ENCODE measurements around the gene ARVCF. TPM values are rescaled to one million over a fixed set of nuclear protein-coding genes. Genes with fewer than 3 reads are reported as not detected.
A peak's percentile ranks its signal among the peaks of the same experiment; 100 is the strongest.

ARVCF gene
- total and polyA plus RNA-seq, 9 of the 15 experiments (the other 6 are each of a cell fraction or from before 2014, with no cell fraction given), result 0.03 to 97.4 (median 15.6) TPM

- TF ChIP-seq AFF1 (IDR thresholded peaks at IDR 0.05; ENCODE audit: low read depth in 1 of 2, partially characterized antibody in 2 of 2), result no peak
- TF ChIP-seq GMEB1 (CRISPR knock-in tag; IDR thresholded peaks at IDR 0.05), result 0 out of 2 replicates have a peak, but pooled peaks have one; percentile 8
- TF ChIP-seq TCF15 (CRISPR knock-in tag; IDR thresholded peaks at IDR 0.05), result peak; percentile 81; the same call in 1 of the 2 replicates
- no peak for TF ChIP-seq USF1 (CRISPR knock-in tag; IDR thresholded peaks at IDR 0.05)
- TF ChIP-seq ZNF592 (IDR thresholded peaks at IDR 0.05), result no peak
- TF ChIP-seq FOXO4 (CRISPR knock-in tag; IDR thresholded peaks at IDR 0.05), result 0 out of 2 replicates have a peak, but pooled peaks have one; percentile 42
- TF ChIP-seq NBN (IDR thresholded peaks at IDR 0.05; ENCODE audit: low read depth), result no peak
- peak; percentile 27; the same call in 1 of the 2 replicates for TF ChIP-seq ZNF408 (CRISPR knock-in tag; IDR thresholded peaks at IDR 0.05; ENCODE audit: low read depth)
- TF ChIP-seq CHCHD3 (CRISPR knock-in tag; IDR thresholded peaks at IDR 0.05), result no peak
- no peak for TF ChIP-seq SMARCB1 (IDR thresholded peaks at IDR 0.05; ENCODE audit: insufficient read length, low read depth)
Observed at GRCh38 chr22:20014526-20015186, 2.0 kb downstream of the ARVCF start (continued).

Measured in K562 (cell line).